IMR-90 (cell line): ENCODE results near the gene GADD45A.

Source experiments
- CEBPB ChIP-seq: IDR thresholded peaks from 2 replicates; pipeline ENCODE4 v1.6.1; 2012; ENCODE audit warnings: low read depth, low read length, improper control_type of control experiment
- FOS ChIP-seq: fragments of 150-350 bp; IDR thresholded peaks from 2 replicates; pipeline ENCODE4 v1.6.1; 2016; ENCODE audit warnings: low read depth, low read length
- POLR2A ChIP-seq: IDR thresholded peaks from 2 replicates; pipeline ENCODE4 v1.6.1; 2012; ENCODE audit warnings: mild to moderate bottlenecking, low read depth, low read length
- RAD21 ChIP-seq: IDR thresholded peaks from 2 replicates; pipeline ENCODE4 v1.6.1; 2012; ENCODE audit warnings: low read length, improper control_type of control experiment
- RCOR1 ChIP-seq: IDR thresholded peaks from 2 replicates; pipeline ENCODE4 v1.6.1; 2012; ENCODE audit warnings: mild to moderate bottlenecking, low read length, improper control_type of control experiment; ENCODE audit not compliant: insufficient replicate concordance
- RFX5 ChIP-seq: IDR thresholded peaks from 2 replicates; pipeline ENCODE4 v1.8.0; 2012; ENCODE audit warnings: low read depth, mild to moderate bottlenecking, low read length, moderate library complexity
- TF ChIP-seq, protein P1 (sequence below): conservative IDR thresholded peaks from 2 replicates; pipeline ENCODE4 v1.5.1; 2012; ENCODE audit warnings: mild to moderate bottlenecking, low read depth, low read length, improper control_type of control experiment
- TF ChIP-seq, protein P2 (sequence below): fragments of 150-350 bp; IDR thresholded peaks from 2 replicates; pipeline ENCODE4 v1.6.1; 2017; ENCODE audit warnings: mild to moderate bottlenecking, antibody characterized with exemption, low read length, low read depth
- TF ChIP-seq, protein P3 (sequence below): fragments of 150-350 bp; IDR thresholded peaks from 2 replicates; pipeline ENCODE4 v1.6.1; 2016; ENCODE audit warnings: low read depth, mild to moderate bottlenecking, low read length, moderate library complexity, borderline replicate concordance

DNA sequence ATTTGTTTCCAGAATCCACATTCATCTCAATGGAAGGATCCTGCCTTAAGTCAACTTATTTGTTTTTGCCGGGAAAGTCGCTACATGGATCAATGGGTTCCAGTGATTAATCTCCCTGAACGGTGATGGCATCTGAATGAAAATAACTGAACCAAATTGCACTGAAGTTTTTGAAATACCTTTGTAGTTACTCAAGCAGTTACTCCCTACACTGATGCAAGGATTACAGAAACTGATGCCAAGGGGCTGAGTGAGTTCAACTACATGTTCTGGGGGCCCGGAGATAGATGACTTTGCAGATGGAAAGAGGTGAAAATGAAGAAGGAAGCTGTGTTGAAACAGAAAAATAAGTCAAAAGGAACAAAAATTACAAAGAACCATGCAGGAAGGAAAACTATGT lies 2.6 kb downstream of the GADD45A start:
- TF ChIP-seq, protein P1, sequence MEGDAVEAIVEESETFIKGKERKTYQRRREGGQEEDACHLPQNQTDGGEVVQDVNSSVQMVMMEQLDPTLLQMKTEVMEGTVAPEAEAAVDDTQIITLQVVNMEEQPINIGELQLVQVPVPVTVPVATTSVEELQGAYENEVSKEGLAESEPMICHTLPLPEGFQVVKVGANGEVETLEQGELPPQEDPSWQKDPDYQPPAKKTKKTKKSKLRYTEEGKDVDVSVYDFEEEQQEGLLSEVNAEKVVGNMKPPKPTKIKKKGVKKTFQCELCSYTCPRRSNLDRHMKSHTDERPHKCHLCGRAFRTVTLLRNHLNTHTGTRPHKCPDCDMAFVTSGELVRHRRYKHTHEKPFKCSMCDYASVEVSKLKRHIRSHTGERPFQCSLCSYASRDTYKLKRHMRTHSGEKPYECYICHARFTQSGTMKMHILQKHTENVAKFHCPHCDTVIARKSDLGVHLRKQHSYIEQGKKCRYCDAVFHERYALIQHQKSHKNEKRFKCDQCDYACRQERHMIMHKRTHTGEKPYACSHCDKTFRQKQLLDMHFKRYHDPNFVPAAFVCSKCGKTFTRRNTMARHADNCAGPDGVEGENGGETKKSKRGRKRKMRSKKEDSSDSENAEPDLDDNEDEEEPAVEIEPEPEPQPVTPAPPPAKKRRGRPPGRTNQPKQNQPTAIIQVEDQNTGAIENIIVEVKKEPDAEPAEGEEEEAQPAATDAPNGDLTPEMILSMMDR, result no peak
- no peak for TF ChIP-seq RFX5
- TF ChIP-seq CEBPB, result peak; percentile 84
- TF ChIP-seq POLR2A, result no peak; the same call in 1 of the 2 replicates
- no peak for TF ChIP-seq RCOR1
- 0 out of 2 replicates have a peak, but pooled peaks have one; percentile 20 for TF ChIP-seq FOS
- TF ChIP-seq RAD21, result no peak
- TF ChIP-seq, protein P2, sequence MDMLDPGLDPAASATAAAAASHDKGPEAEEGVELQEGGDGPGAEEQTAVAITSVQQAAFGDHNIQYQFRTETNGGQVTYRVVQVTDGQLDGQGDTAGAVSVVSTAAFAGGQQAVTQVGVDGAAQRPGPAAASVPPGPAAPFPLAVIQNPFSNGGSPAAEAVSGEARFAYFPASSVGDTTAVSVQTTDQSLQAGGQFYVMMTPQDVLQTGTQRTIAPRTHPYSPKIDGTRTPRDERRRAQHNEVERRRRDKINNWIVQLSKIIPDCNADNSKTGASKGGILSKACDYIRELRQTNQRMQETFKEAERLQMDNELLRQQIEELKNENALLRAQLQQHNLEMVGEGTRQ, result no peak
- TF ChIP-seq, protein P3, sequence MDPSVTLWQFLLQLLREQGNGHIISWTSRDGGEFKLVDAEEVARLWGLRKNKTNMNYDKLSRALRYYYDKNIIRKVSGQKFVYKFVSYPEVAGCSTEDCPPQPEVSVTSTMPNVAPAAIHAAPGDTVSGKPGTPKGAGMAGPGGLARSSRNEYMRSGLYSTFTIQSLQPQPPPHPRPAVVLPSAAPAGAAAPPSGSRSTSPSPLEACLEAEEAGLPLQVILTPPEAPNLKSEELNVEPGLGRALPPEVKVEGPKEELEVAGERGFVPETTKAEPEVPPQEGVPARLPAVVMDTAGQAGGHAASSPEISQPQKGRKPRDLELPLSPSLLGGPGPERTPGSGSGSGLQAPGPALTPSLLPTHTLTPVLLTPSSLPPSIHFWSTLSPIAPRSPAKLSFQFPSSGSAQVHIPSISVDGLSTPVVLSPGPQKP, result no peak
